AG09309 (cell line): Measurements from ENCODE around the gene EML6.

Experiments used
- DNase-seq: peaks from one replicate; pipeline ENCODE4 v3.0.0-alpha.2; 2010; ENCODE audit warnings: low read depth
- H3K4me3 ChIP-seq: 2 replicates; pipeline ENCODE4 v1.5.1; 2011; ENCODE audit warnings: mild to moderate bottlenecking, low read depth, low read length, moderate library complexity; ENCODE audit not compliant: control insufficient read depth
- TF ChIP-seq, protein P1 (sequence below): IDR thresholded peaks from 2 replicates; pipeline ENCODE4 v1.5.1; 2011; ENCODE audit warnings: mild to moderate bottlenecking, low read depth, low read length, inconsistent platforms; ENCODE audit not compliant: insufficient read depth, control insufficient read depth; ENCODE audit errors: missing control alignments

EML6 gene

DNA sequence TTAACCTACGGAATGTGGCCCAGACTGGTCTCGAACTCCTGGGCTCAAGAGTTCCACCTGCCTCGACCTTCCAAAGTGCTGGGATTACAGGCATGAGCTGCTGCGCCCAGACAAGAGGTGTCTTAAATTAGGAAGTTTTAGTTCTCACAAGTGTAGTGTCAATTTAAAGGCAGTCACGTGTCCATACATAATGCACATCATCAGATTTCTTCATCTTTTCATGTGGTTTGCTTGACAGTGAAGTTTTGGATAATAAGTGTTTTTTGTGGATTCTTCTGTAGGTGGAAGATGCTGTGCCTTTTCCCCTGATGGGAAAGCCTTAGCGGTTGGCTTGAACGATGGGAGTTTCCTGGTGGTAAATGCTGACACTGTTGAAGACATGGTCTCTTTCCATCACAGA lies 179.3 kb downstream of the EML6 start:
- TF ChIP-seq, protein P1, sequence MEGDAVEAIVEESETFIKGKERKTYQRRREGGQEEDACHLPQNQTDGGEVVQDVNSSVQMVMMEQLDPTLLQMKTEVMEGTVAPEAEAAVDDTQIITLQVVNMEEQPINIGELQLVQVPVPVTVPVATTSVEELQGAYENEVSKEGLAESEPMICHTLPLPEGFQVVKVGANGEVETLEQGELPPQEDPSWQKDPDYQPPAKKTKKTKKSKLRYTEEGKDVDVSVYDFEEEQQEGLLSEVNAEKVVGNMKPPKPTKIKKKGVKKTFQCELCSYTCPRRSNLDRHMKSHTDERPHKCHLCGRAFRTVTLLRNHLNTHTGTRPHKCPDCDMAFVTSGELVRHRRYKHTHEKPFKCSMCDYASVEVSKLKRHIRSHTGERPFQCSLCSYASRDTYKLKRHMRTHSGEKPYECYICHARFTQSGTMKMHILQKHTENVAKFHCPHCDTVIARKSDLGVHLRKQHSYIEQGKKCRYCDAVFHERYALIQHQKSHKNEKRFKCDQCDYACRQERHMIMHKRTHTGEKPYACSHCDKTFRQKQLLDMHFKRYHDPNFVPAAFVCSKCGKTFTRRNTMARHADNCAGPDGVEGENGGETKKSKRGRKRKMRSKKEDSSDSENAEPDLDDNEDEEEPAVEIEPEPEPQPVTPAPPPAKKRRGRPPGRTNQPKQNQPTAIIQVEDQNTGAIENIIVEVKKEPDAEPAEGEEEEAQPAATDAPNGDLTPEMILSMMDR = no peak
- no peak for DNase-seq

DNA sequence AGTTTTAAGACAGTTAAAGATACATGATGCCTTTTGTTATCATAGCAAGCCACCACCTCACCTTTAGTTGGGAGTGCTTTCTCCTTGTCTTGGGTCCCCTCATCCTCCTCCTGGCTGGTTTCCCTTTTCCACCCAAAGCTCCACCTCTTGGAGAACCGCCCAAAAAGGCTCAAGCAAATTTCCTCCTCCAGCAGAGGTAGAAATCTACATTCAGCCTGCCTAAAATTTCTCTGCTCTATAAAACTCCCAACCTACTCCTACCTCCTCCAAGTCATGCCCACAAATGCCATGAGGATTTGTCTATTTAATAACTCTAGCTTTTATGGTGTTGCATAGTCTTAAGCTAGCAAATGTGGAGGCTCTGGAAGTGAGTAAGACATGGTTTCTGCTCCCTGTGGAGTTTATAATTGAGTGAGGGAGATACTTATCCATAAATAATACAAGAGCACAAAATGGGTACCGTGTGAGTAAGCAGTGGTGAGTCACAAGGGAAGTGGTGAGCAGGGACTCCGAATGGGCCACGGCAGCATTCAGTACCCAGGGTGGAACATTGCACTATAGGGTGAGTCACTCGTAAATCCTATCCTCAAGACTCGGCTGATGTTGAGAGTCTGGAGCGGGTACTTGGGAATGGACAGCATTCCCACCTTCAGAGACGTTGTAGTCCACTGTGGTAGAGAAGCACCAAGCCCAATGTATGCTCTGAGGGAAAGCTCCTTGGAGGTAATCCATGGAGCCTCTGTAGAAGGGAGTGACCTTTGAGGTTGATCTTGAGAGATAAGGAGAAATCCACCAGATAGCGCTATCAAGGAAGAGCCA lies 180.5 kb downstream of the EML6 start:
- peak; percentile 99 for DNase-seq
- H3K4me3 ChIP-seq = no peak overlapping the region
- TF ChIP-seq, protein P1 = no peak

More for the DNA sequence above, 179.3 kb downstream of the EML6 start:
- no peak overlapping the region for H3K4me3 ChIP-seq

DNA sequence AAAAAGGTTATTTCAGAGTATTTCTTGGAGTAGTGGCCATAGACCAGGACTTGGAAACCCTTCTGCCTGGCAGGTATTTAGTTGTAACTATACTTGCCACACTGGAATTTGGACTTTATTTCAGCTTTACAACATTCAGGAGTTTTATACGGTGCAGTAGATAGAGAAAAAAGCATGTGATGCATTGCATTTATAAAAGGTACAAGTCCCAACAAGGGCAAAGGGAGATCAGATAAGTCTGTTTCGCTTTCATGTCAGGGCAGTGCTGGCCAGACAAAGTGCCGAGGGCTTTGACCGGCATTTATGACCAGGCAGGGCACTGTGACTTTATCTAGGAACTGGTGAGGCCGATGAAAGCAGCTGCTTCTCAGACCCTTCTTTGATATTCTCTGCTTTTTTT lies 181.4 kb downstream of the EML6 start:
- TF ChIP-seq, protein P1 = no peak
- DNase-seq = no peak
- H3K4me3 ChIP-seq = no peak overlapping the region

DNA sequence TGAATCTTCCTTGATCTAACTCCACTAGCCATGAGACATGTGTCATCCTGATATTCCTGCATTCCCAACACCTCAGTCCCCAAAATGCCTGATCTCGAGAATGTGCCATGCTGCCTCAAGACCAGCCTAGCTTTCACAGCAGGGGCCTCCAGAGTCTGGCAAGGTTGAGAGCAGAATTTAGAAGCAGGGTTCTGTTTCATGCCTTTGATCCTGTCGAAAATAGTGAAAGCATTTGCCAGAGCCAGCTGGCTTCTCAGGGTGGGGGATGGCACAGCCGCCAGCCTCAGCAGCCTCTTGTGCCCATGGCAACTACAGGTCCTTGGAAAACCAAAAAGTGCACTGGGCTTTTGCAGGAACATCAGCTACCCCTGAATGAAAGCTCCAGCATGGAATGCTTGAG lies 183.3 kb downstream of the EML6 start:
- TF ChIP-seq, protein P1 = no peak
- H3K4me3 ChIP-seq = no peak overlapping the region
- no peak for DNase-seq

DNA sequence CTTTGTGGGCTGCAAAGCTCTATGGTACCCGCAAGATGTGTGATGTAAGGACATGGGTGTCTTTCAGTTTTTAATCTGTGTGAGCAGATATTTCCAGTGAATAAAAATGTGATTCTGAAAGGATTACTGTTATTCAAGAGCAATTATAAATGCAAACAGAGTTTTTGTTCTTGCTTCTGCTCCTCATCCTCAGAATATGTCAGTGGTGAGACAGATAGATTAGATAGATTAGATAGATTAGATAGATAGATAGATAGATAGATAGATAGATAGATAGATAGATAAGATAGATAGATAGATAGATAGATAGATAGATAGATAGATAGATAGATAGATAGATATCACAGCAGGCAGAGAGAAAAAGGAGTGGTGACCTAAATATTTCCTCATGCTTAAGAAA lies 184.2 kb downstream of the EML6 start:
- H3K4me3 ChIP-seq = no peak overlapping the region
- DNase-seq = no peak
- TF ChIP-seq, protein P1 = no peak

DNA sequence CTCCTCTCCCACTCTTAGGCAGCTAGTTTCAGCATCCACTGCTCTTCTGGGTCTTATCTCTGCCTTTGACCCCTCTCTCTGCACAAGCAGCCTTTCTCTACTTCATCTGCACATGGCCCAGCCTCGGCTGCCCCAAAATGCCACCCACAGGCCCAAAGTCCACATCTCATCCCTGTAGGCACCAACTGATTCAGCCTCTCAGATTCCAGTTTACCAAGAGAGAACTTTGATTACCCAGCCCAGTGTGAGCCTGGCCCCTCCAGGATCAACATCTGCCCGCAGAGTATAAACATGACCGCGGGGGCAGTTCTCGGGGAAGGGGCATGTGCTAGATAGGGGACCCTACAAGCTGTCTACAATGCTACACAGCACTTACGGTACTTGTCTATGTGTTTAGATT lies 185.1 kb downstream of the EML6 start:
- no peak for DNase-seq
- no peak overlapping the region for H3K4me3 ChIP-seq
- TF ChIP-seq, protein P1 = no peak

DNA sequence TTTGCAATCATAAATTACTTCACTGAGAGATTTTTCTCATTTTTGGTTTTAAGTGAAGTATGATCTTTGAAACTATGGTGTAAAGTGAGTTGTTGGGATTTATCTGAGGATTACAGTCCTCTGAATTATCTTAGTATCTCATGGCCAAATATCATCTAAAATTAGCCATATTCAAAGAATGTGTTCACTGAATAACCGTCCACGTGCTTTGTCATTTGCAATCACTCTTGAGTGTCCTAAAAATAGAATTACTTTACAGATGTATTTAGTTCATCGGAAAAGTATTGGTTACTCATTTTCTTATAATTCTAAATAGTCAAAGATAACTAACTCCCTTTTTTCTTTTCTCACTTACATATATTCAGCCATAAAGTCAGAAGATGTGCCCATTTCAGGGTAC lies 185.5 kb downstream of the EML6 start:
- TF ChIP-seq, protein P1 = no peak

More for the DNA sequence above, 185.5 kb downstream of the EML6 start:
- H3K4me3 ChIP-seq = no peak overlapping the region
- DNase-seq = no peak
